GM21723 (cell line): ENCODE results near the gene FHOD3.

ENCODE experiments used
- ATAC-seq: cut with Tn5 transposase; IDR thresholded peaks from one replicate; pipeline ENCODE4 v1.9.1; 2021; ENCODE audit warnings: mild to moderate bottlenecking, moderate library complexity; ENCODE audit not compliant: unreplicated experiment

Gene FHOD3

GRCh38 chr18:36724169-36724568, 426.7 kb downstream of the FHOD3 start:
- ATAC-seq: no peak

- ATAC-seq: no peak
Measured at GRCh38 chr18:36724591-36725001, 427.1 kb downstream of the FHOD3 start.

- ATAC-seq: no peak
Measured at GRCh38 chr18:36728345-36728744, 430.8 kb downstream of the FHOD3 start.

- no peak for ATAC-seq
Measured at GRCh38 chr18:36729197-36729596, 431.7 kb downstream of the FHOD3 start.

- no peak for ATAC-seq
Measured at GRCh38 chr18:36732264-36732663, 434.8 kb downstream of the FHOD3 start.

- ATAC-seq: no peak
Measured at GRCh38 chr18:36733150-36733549, 435.6 kb downstream of the FHOD3 start.

GRCh38 chr18:36734596-36734995, 437.1 kb downstream of the FHOD3 start:
- ATAC-seq: no peak

GRCh38 chr18:36735130-36735529, 437.6 kb downstream of the FHOD3 start:
- peak; percentile 60 for ATAC-seq

GRCh38 chr18:36736094-36736493, 438.6 kb downstream of the FHOD3 start:
- no peak for ATAC-seq

GRCh38 chr18:36737316-36737715, 439.8 kb downstream of the FHOD3 start:
- ATAC-seq: no peak

GRCh38 chr18:36744261-36744876, 446.9 kb downstream of the FHOD3 start:
- no peak for ATAC-seq

GRCh38 chr18:36745219-36745975, 447.9 kb downstream of the FHOD3 start:
- ATAC-seq: no peak

GRCh38 chr18:36752929-36753865, 455.7 kb downstream of the FHOD3 start:
- no peak for ATAC-seq

GRCh38 chr18:36756242-36756641, 458.7 kb downstream of the FHOD3 start:
- ATAC-seq: no peak

GRCh38 chr18:36757081-36757480, 459.6 kb downstream of the FHOD3 start:
- no peak for ATAC-seq

- ATAC-seq: no peak
Measured at GRCh38 chr18:36757991-36758390, 460.5 kb downstream of the FHOD3 start.

- ATAC-seq: no peak
Measured at GRCh38 chr18:36758623-36759022, 461.1 kb downstream of the FHOD3 start.

- ATAC-seq: no peak
Measured at GRCh38 chr18:36759167-36759776, 461.8 kb downstream of the FHOD3 start.

GRCh38 chr18:36760598-36760997, 463.1 kb downstream of the FHOD3 start:
- no peak for ATAC-seq

- ATAC-seq: no peak
Measured at GRCh38 chr18:36761186-36761698, 463.7 kb downstream of the FHOD3 start.

- no peak for ATAC-seq
Measured at GRCh38 chr18:36762074-36762473, 464.6 kb downstream of the FHOD3 start.
